NOMO-1 treated with dmso at 0.1 percent for 144 hours (cell line): ENCODE results near the gene PPP1R3C.
A peak's percentile ranks its signal among the peaks of the same experiment; 100 is the strongest.

Experiments
- DNase-seq: peaks from one replicate; lab custom pipeline; 2025; ENCODE audit not compliant: unreplicated experiment; lab: John Stamatoyannopoulos, UW

PPP1R3C gene

DNA sequence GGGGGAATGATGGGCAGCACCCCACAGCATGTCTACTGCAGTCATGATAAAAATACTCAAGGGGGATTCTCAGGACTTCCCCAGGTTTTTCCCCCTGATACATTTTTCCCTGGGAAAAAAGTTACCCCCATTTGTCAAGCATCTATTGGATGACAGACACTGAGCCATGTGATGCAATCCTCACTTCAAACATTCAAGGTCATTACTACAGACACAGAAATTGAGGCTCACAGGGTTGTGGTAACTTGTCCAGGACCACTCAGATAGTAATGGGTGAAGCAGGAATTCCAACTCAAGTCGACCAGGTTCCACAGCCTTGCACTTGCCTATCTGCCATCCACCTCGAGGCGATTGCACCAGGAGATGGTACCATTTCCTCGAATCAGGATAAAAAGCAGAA, 31.7 kb downstream of the PPP1R3C start:
- no peak for DNase-seq

DNA sequence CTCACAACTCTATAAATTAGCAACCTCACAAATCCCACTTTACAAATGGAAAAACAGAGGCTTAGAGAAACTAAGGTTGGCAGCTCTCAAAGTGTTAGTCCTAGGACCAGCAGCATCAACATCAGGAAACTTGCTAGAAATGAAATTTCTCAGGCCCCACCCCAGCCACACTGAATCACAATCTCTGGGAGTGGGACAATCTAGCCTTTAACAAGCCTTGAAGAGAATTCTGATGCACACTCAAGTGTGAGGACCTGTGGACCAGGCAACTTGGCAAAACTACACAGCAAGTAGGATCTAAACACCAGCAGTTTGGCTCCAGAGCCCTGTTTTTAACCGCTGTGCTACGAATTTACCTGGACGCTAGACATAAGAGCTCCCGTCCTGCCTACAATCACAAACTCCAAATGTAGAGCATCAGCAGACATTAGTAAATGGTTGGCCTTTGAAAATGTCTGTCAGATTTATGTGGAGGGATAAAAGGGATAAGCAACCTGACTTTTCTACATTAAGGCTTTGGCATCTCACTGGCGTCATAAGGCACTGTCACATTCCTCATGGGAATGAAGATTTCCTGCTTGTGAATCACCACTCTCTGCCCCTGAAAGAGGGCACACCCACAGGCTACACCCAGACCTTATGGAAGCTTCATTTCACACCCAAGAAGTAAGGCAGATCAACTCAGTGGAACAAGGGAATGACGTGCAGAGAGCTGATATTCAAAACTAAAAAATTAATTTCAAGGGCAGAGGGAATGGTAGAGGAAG, 34.5 kb downstream of the PPP1R3C start:
- no peak for DNase-seq

DNA sequence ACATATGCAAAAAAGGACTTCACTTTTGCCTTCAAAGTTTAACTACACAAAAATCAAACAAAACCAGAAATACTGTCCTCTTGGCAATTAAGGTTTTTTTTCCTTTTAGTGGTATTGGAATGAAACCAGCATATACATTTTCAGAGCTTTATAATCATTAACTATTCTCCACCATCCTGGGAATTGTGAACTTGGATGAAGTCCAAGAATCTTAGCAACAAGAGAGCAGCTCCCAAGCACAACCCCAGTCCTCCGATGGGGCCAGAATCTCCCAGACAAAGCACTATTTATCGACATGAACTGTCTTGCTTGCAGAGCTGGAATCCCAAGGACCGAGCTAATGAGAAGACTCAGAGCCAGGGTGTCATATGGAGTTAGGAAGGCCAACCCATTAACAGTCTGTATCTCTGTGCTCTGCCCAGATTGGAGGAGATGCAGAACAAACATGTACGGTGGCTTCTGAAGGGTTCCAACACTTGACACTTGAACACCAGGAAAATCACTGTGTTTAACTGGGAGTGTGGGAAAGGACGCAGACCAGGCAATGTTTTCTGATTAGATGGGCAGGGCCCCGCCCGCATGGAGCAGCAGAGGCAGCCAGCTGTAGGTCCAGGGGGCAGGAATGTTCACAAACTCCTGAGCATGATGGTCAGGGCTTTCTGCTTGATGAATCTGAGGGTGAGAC, 35.5 kb downstream of the PPP1R3C start:
- no peak for DNase-seq

DNA sequence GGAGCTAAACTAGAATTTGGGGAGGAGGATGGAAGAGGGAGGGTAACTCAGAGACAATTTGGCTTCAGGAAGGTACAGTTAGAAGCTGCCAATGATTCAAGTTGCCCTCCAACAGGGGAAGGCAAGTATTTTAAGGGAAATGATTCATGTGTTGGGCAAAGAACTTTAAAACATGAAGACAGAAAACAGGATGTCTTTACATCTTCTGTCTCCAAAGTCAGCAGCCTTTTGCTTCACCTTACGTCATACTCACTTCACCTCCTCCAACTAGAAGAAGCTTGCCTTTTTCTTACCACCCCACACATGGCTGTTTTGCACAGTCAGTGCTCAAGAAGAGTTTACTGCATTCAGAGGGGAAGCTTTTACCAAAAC, 36.1 kb downstream of the PPP1R3C start:
- DNase-seq = peak; percentile 0

DNA sequence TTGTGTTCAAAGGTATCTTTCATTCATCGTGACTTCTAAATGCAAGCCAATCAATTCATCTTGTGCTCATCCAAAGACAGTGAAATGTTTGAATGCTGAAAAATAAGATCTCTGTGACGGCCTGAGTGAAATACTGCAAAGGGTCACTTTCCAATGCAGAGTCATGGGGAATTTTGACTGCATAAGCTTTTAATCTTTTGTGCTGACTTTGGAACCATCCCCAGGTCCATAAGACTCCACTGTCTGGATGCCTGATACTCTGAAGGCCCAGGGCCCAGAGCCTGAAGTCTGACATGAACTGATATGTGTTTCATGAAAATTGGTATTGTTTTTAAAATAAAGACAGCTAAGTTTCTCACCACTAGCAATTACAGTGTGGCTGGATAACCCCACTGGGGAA, 39.0 kb downstream of the PPP1R3C start:
- no peak for DNase-seq

DNA sequence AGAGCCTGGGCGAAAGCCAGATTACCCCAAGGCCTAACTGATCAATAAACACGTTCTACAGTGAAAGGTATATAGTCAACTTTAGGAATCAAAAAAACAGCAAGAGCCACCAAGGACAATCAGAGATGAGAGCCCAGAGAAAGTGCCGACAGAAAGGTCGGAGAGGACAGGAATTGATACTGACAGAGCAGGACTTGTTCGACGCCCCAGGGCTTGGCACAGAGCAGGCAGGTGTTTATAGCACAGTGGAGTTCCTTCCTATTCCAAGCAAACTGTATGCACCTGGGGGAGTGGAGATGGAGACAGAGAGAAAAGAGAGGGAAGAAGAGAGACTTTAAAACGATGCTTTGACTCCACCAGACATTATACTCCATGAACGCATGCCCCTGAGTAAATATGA, 39.5 kb downstream of the PPP1R3C start:
- DNase-seq = no peak

DNA sequence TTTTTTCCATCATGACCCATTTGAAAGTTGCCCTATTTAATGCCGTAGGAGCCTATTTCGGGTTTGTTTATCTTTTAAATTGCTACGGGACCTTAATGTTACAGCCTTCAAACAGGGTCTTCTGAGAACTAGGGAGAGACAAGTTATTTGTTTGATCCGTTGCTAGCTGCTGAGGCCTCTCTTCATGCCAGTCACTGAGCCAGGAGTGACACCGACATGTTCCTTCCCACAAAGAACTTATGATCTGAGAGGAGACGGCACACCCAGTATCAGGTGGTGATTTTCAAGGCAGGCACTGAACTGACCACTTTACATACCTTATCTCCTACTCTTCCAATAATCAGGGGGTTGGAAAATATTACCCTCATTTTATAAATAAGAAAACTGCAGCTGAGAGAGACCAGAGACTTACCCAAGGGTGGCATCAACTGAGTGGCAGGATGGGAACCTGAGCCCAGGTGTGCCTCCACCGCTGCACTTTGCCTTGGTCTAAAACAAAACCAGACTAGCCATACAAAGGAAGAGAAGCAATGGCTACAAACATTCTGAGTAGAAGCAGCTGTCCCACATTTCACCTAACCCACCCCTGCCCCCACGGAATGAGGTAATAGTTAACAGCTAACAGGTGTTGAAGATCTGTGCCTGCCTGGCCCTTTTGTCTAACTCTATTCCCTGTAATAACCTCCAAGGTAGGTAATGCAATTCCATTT, 40.5 kb downstream of the PPP1R3C start:
- no peak for DNase-seq

DNA sequence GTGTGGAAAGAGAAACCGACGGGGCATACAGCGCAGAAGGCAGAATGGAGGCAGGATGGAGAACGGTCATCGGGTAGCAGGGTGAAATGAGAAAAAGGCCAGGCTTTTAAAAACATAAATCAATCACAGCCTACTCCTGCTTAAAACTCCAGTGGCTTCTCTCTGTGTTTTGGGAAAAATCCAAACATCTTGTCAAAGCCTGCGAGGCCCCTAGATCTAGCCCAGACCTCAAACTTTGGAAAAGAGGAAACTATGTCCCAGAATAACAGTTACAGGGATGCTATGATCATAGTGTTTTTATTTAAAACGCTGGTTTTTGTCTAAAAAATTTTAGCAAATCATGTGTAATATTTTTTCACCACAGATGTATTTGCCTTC, 41.1 kb downstream of the PPP1R3C start:
- no peak for DNase-seq

DNA sequence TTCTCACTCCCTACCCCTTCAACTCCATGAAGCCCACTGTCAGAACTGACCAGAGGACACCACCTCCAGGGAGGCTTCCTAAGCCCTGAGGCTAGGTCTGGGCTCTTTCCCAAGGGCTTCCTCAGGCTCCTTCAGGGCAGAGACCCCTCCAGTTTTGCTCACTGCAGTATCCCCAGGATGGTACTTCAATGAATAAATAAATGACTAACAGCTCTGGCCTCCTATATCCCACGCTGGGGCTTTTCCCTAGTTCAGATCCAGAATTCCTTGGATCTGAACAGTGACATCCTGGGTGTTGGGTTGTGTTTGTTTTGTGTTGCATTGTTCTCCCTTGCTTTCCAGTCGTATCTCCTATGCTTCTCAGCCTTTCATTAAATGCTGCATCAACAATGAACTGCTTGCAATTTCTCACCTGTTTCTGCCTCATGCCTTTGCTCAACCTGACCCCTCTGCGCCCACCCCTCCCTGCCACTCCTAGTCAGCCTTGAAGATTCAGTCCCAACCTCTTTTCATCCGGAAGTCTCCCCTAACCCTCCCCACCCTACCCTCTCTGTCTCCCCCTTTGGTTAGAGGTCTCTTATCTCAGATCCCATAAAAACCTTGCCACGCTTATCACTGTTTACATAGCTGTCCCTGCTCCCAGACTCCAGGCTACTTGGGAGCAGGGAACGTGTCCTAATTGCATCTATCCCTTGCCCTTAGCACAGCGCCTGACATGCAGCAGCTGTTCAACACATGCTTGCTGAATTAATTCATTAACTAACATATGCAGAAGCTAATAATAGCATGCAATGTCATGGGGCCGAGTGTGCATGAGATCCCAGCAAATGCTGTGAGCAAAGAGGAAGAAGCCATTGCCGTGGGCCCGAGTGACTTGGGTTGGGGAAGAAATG, 41.7 kb downstream of the PPP1R3C start:
- DNase-seq = no peak

DNA sequence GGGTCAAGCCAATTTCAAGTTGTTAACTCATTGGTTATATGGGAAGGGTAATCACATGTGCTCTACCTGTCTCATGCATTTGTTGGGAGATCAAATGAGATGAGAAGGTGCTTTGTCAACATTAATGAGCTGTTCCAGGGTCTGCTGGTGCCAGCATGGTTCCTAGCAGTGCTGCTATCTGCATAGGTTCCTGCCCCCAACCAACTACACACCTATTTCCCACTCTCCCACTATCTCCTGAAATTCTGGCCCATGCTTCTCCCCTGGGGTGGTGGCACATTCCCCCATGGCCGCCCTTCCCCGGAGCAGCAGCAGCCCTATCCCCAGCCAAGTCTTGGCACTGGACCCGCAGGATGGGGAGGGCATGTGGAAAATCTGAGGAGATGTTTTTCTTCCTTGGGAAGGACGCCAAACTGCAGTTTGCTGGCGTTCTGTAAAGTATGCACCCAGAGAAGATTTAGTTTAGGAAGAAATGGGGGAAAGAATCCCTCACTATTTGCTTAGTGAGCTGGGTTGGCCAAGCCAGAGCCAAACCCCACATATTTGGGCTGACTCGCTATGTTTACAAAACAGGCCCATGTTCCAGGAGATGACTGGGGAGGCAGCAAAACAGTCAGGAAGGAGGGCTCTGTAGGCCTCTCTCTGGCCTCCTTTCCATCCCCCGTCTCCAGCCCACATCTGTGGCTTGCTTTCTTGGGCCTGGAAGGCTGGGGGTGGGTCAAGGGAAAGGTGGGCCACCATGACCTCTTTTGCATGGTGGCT, 42.5 kb downstream of the PPP1R3C start:
- DNase-seq = no peak

DNA sequence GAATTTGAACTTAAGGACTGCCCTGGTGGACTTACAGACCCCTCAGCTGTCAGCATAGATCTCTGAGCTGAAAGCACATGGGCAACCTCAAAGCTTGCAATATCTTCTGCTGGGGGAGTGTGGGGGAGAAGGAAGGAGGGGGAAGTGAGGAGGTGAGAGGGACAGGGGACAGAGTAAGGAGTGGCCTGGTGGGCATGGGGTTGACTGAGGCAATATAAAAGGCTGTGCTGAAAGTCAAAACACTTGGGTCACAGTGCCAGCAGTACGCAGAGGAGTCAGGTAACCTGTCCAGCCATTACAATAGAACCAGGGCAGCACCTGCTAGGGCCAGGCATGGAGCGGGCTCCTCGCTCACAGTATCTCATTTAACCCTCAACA, 43.2 kb downstream of the PPP1R3C start:
- no peak for DNase-seq

DNA sequence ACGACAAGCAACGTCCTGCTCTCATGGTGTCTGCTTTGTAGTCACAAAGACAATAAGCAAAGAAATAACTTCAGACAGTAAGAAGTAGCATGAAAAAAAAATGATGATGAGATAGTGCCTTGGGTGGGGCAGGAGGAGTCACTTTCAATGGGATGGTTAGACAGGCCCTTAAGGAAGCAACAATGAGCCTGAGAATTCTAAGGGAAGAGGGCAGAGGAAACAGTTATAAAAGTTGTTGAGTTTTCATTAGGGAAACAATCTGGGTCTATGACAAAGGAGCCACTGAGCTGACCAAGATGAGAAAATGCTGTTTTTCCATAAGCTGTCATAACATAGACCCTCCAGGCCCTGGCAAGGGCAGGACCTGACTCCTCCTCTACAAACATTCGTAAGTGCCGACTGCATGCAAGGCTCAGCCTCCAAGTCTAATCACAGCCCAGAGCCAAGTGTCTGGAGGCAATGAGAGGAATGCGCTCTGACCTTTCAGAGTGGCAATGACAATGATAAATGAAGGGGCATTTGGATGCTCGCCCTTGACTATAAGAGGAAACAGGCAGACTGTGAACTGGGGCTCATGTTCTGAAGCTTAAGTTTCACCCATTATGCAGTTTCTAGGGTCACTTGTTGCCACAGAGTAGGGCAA, 43.7 kb downstream of the PPP1R3C start:
- DNase-seq = no peak

DNA sequence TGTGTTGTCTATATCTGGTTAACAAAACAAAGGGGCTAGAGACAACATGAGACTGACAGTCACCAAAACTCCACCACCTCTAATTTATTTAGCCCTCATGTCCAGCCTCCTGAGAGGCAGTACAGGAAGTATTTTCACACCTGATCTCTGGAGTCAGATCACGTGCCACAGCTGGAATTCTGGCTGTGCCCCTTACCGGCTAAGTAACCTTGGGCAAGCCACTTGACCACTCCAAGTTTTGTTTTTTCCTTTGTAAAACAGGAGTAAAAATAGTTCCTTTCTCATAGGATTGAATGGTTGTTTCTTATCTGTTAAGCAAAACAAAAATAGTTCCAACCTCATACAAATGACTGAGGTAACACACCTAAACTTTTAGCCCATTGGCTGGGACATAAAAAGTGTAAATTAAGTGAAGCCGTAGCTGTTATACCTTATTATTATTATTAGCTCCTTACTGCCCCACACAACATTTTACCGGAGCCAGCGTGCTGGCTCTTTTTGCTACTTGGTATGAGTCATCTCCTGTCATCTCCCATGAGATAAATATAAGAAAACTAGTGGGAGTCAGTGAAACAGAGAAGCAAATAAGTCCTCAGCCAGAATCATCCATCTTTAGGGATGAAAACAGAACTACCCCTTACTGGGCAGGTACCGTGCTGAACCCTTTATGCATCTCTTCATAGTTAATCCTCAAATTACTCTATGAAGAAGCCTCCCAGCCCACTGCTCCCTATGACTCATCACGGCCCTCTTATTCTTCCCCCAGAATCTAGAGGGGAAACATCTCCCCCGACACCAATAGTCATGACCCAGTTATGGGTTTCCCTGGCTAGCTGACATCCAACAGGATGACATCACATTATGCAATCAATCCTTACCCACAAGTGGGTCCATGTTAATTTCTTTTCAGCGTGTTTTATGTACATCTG, 44.9 kb downstream of the PPP1R3C start:
- DNase-seq = no peak

DNA sequence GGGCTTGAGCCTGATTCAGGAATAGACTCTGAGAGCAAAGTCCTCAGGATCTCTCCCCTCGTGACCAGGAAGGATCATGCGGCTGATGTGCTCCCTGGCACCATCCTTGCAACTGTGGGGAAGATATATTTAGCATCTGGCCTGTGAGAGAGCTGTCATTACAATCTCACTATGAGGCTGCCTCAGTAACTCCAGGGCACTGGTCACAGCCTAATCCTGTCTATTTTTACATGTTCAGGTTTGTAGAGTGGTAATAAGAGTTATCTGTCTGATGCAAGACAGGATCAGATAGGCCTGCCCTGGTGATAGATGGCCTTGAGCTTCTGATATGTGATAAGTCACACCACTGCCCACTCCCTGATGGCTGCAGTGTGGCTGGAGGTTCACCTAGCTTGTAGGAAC, 50.7 kb downstream of the PPP1R3C start:
- DNase-seq = no peak

DNA sequence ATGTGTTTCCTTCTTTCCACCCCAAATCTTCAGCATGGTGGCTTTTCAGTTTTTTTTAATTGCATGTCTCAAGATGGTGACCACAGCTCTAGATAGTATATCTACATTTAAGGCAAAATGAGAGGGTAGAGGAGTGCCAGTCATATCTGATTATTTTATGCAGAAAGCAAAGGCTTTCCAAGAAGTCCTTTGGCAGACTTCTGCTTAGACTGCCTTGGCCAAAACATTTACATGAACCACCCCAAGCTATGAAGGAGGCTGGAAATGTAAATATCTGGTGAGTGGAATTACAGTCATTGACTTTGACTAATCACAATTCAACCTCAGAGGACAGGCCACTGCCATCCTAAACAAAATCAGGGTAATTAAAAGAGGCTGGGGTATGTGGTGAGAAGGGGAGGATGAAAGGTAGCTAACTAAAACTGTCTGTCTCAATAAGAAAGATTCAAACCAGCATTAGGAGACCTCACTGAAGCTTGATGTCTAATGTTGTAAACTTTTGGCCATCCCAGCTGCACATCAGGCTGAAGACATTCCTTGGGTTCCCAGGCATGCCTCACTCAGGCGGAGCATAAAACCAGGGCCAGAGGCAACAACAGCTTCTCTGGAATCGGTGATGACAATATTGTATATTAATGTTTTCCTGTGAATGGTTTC, 53.4 kb downstream of the PPP1R3C start:
- no peak for DNase-seq
